Caco-2 (cell line): ENCODE measurements around the gene IFNA8. TPM values are rescaled to one million over a fixed set of nuclear protein-coding genes. Genes with fewer than 3 reads are reported as not detected.
"Not testable (repeated sequence)": the region's sequence is repeated elsewhere in the genome, so short reads cannot be mapped to it uniquely, and the experiment has no call there.

Source experiments
- BruUV-seq: library from RNA; stranded (reverse); fragments of 400-500 nt; replicated peaks from 2 replicates; lab custom pipeline; 2021; lab: Mats Ljungman, UMichigan
- CTCF ChIA-PET: fragments of 300-600 bp; sonication (Branson Sonifier 250); formaldehyde crosslinking; loops from one replicate; lab custom pipeline; 2022; ENCODE audit warnings: antibody characterized with exemption; lab: Charles Lee
- POLR2A ChIA-PET: fragments of 300-600 bp; sonication (Branson Sonifier 250); formaldehyde crosslinking; loops from one replicate; lab custom pipeline; 2022; ENCODE audit warnings: antibody characterized with exemption; lab: Charles Lee
- DNase-seq, 2 experiments: peaks; one replicate each; pipeline versions ENCODE4 v3.0.0 to v3.0.0-alpha.2; 2020 to 2022
- H3K27me3 ChIP-seq: replicated peaks from 2 replicates; pipeline ENCODE4 v1.6.0; 2011; ENCODE audit warnings: low read length; ENCODE audit not compliant: control insufficient read depth, insufficient read depth
- H3K36me3 ChIP-seq: 2 replicates; pipeline ENCODE4 v1.5.1; 2011; ENCODE audit warnings: low read length; ENCODE audit not compliant: control insufficient read depth, insufficient read depth
- H3K4me1 ChIP-seq: fragments of 250-450 bp; sonication (Bioruptor Pico); 2 replicates; pipeline ENCODE4 v1.5.1; 2020; ENCODE audit warnings: mild to moderate bottlenecking
- H3K4me3 ChIP-seq: 2 replicates; pipeline ENCODE4 v1.5.1; 2011; ENCODE audit warnings: low read depth, mild to moderate bottlenecking, control low read depth, low read length
- H3K9me3 ChIP-seq: fragments of 250-450 bp; sonication (Bioruptor Pico); 2 replicates; pipeline ENCODE4 v1.5.1; 2020; ENCODE audit warnings: mild to moderate bottlenecking, moderate library complexity
- H3K27ac Mint-ChIP-seq: one replicate; pipeline ENCODE4 v1.8.0; 2022; ENCODE audit warnings: mixed read lengths; ENCODE audit not compliant: unreplicated experiment
- H3K27me3 Mint-ChIP-seq: one replicate; pipeline ENCODE4 v1.8.0; 2022; ENCODE audit warnings: mixed read lengths; ENCODE audit not compliant: insufficient read depth, unreplicated experiment
- H3K36me3 Mint-ChIP-seq: one replicate; pipeline ENCODE4 v1.8.0; 2022; ENCODE audit warnings: mild to moderate bottlenecking, mixed read lengths; ENCODE audit not compliant: insufficient read depth, unreplicated experiment
- H3K4me1 Mint-ChIP-seq: one replicate; pipeline ENCODE4 v1.8.0; 2022; ENCODE audit warnings: low read depth, mixed read lengths; ENCODE audit not compliant: unreplicated experiment
- H3K4me3 Mint-ChIP-seq: one replicate; pipeline ENCODE4 v1.8.0; 2022; ENCODE audit warnings: mild to moderate bottlenecking, moderate library complexity, mixed read lengths; ENCODE audit not compliant: unreplicated experiment
- H3K9me3 Mint-ChIP-seq: one replicate; pipeline ENCODE4 v1.8.0; 2022; ENCODE audit warnings: mixed read lengths; ENCODE audit not compliant: unreplicated experiment
- intact Hi-C: fragments of 100-400 bp; cut with micrococcal nuclease; formaldehyde crosslinking; loops from one replicate; pipeline ENCODE4 v1.10.0; 2022; ENCODE audit not compliant: unreplicated experiment
- total RNA-seq: library from RNA; stranded (reverse); gene quantifications from 2 replicates; pipeline ENCODE4 v1.2.3, GENCODE V29; 2022
- TF ChIP-seq, protein P1 (sequence below), 2 experiments: fragments of 200-600 bp in 1 of 2; IDR thresholded peaks; 1 replicate in 1 of 2; 2 replicates in 1 of 2; pipeline versions ENCODE4 v1.5.1 to v1.8.0; 2011 to 2022; ENCODE audit warnings: antibody characterized with exemption in 1 of 2, control low read depth in 1 of 2, inconsistent platforms in 1 of 2, low read depth in 1 of 2, low read length in 1 of 2, mild to moderate bottlenecking in 1 of 2, moderate library complexity in 1 of 2; ENCODE audit not compliant: insufficient read depth in 1 of 2, severe bottlenecking in 1 of 2, unreplicated experiment in 1 of 2

IFNA8 gene
- total RNA-seq, 1 experiment from 2014 or later = not detected

DNA sequence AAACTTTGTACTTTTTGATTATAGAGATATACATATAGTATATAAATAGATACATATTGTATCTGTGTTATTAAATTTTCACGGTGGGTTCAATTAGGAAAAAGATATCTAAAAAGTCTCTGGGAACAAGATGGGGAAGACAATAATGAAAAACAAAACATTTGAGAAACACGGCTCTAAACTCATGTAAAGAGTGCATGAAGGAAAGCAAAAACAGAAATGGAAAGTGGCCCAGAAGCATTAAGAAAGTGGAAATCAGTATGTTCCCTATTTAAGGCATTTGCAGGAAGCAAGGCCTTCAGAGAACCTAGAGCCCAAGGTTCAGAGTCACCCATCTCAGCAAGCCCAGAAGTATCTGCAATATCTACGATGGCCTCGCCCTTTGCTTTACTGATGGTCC is 31.2 kb downstream of the IFNA8 start, which contains the start of gene IFNA1:
Gene IFNA1, plus strand, starts transcription at position 301 of the 400 bp plus-strand sequence. Its CDS starts 69 bp downstream, at position 370.
- Mint-ChIP-seq H3K9me3 (no peaks in the 10 kb centered on the region), H3K27ac (no peak within 1 kb of the TSS), H3K4me1 (no peaks in the 10 kb centered on the region), H3K27me3 (no peaks in the 10 kb centered on the region), H3K4me3 (no peak within 1 kb of the TSS), H3K36me3 (no peaks in the 10 kb centered on the region)
- CTCF ChIA-PET = no interaction called here
- no peaks in the 10 kb centered on the region for H3K4me1 ChIP-seq
- H3K9me3 ChIP-seq = no peaks in the 10 kb centered on the region
- intact Hi-C loops = no loop called here
- no peaks in the 10 kb centered on the region for H3K27me3 ChIP-seq
- H3K4me3 ChIP-seq = no peak within 1 kb of the TSS
- no peaks in the 10 kb centered on the region for H3K36me3 ChIP-seq
- no TSS peak for BruUV-seq
- no peak for DNase-seq
- TF ChIP-seq, protein P1, sequence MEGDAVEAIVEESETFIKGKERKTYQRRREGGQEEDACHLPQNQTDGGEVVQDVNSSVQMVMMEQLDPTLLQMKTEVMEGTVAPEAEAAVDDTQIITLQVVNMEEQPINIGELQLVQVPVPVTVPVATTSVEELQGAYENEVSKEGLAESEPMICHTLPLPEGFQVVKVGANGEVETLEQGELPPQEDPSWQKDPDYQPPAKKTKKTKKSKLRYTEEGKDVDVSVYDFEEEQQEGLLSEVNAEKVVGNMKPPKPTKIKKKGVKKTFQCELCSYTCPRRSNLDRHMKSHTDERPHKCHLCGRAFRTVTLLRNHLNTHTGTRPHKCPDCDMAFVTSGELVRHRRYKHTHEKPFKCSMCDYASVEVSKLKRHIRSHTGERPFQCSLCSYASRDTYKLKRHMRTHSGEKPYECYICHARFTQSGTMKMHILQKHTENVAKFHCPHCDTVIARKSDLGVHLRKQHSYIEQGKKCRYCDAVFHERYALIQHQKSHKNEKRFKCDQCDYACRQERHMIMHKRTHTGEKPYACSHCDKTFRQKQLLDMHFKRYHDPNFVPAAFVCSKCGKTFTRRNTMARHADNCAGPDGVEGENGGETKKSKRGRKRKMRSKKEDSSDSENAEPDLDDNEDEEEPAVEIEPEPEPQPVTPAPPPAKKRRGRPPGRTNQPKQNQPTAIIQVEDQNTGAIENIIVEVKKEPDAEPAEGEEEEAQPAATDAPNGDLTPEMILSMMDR (IDR thresholded peaks at IDR 0.05; ENCODE audit: insufficient read depth in 1 of 2, low read depth in 1 of 2, low read length in 1 of 2, severe bottlenecking in 1 of 2, unreplicated experiment in 1 of 2) = no peak
- POLR2A ChIA-PET = no interaction called here

DNA sequence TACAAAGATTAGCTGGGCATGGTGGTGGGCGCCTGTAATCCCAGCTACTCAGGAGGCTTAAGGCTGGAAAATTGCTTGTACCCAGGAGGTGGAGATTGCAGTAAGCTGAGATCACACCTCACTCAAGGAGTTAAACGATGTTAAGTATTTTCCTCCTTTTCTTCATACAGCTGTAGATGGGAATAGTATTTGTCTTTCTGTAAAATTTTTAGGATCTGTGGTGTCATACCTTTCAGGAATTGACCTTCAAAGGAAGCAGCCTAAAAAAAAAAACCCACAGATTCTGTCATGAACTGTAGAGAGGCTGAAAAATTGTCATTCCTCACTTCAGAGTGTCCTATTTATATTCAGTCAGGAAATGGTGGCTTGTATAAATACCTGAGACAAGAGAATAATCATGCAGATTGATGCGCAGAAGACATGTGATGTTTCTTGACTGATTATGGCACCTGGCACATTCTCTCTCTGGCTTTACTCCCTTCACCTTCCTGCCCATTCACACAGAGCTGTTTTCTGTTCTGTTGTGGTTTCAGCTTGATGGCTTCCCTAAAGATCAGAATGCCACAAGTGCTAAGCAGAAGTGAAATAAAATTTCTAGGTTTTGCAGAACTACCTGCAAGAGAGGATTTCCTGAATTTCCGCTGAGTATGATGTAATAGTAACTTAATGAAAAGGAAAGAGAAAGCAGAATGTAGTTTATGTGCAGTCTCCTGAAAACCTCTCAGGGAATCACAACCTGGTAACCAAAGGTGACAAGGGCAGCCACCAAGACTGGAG is 35.1 kb downstream of the IFNA8 start:
- Mint-ChIP-seq H3K4me3 (no peak overlapping the region), H3K4me1 (no peaks in the 10 kb centered on the region), H3K36me3 (no peaks in the 10 kb centered on the region), H3K27me3 (no peaks in the 10 kb centered on the region), H3K27ac (no peak overlapping the region), H3K9me3 (no peaks in the 10 kb centered on the region)
- TF ChIP-seq, protein P1 (IDR thresholded peaks at IDR 0.05; ENCODE audit: insufficient read depth in 1 of 2, low read depth in 1 of 2, low read length in 1 of 2, severe bottlenecking in 1 of 2, unreplicated experiment in 1 of 2) = no peak
- H3K36me3 ChIP-seq = no peaks in the 10 kb centered on the region
- no peak for DNase-seq
- H3K4me3 ChIP-seq = no peak overlapping the region
- CTCF ChIA-PET = interaction anchor here (0.6 to 1.4 kb wide), 2 partner anchors 10 to 1353 kb away, joined by 3 read pairs; no protein-coding TSS in a partner anchor
- H3K27me3 ChIP-seq = no peaks in the 10 kb centered on the region
- POLR2A ChIA-PET = no interaction called here
- H3K9me3 ChIP-seq = no peaks in the 10 kb centered on the region
- intact Hi-C loops = no loop called here
- no TSS peak for BruUV-seq
- H3K4me1 ChIP-seq = no peaks in the 10 kb centered on the region

DNA sequence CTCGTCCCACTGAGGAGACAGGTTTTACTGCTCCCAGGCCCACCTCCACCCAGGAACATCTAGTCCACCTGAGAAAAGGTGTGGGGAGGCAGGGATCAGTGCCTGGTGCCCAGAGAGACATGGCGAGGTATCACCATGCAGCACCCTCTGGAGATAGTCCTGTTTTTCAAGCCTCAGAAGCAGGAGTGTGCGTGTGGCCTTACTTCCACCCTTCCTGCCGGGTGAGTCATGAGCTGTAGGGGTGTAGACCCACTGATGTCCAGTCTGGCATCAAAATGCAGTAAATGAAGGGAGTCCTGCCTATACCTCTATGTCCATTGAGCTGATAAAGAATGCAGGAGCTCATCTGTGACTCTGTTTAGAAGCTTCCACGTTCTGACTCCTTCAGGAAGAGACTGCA is 40.4 kb downstream of the IFNA8 start:
- DNase-seq, intact Hi-C loops, BruUV-seq, H3K27me3 Mint-ChIP-seq, H3K27ac Mint-ChIP-seq, H3K27me3 ChIP-seq, H3K4me3 Mint-ChIP-seq, POLR2A ChIA-PET, H3K36me3 Mint-ChIP-seq, H3K9me3 Mint-ChIP-seq, H3K4me1 ChIP-seq, H3K4me3 ChIP-seq, H3K4me1 Mint-ChIP-seq, H3K36me3 ChIP-seq, H3K9me3 ChIP-seq: not testable (repeated sequence)
- CTCF ChIA-PET = interaction anchor here (0.9 kb wide), 1 partner anchor 123 kb away, joined by 3 read pairs; no protein-coding TSS in a partner anchor
